ENCODE results near the gene ARFIP1.

GRCh38 chr4:152853293-152853692 is 73.5 kb downstream of the ARFIP1 start:
- no peak for TF ChIP-seq POLR2A (IDR thresholded peaks at IDR 0.05; ENCODE audit: low read depth)
- TF ChIP-seq CTCF (IDR thresholded peaks at IDR 0.05) = no peak
- no peak for TF ChIP-seq EP300 (IDR thresholded peaks at IDR 0.05)
